HUES64 (cell line): ENCODE data around the gene GRK5.

Experiments
- H3K27ac ChIP-seq: 2 replicates; pipeline ENCODE4 v1.7.0; 2013; ENCODE audit warnings: low read depth, low read length, inconsistent platforms
- H3K27me3 ChIP-seq: 2 replicates; pipeline ENCODE4 v1.6.1; 2013; ENCODE audit warnings: mild to moderate bottlenecking, low read length; ENCODE audit not compliant: insufficient read depth
- H3K36me3 ChIP-seq: 2 replicates; pipeline ENCODE4 v1.6.1; 2013; ENCODE audit warnings: mild to moderate bottlenecking, low read length; ENCODE audit not compliant: insufficient read depth
- H3K4me1 ChIP-seq: 2 replicates; pipeline ENCODE4 v1.6.1; 2013; ENCODE audit warnings: mild to moderate bottlenecking, low read length, moderate library complexity; ENCODE audit not compliant: insufficient read depth
- H3K4me3 ChIP-seq: 2 replicates; pipeline ENCODE4 v1.5.1; 2013; ENCODE audit warnings: mild to moderate bottlenecking, low read length, moderate library complexity
- H3K9ac ChIP-seq: 2 replicates; pipeline ENCODE4 v1.6.1; 2013; ENCODE audit warnings: mild to moderate bottlenecking, low read depth, low read length
- H3K9me3 ChIP-seq: 2 replicates; pipeline ENCODE4 v1.6.1; 2013; ENCODE audit warnings: low read depth, low read length; ENCODE audit not compliant: insufficient read depth
- WGBS: fragments of 150-250, 120-280 bp; methylation state at CpG from one replicate; pipeline ENCODE4 v1.1.7; 2013; ENCODE audit warnings: missing lambda C conversion rate; 5-methylcytosine and 5-hydroxymethylcytosine counted together

The GRK5 gene

GRCh38 chr10:119320981-119321380, 113.6 kb downstream of the GRK5 start:
- Histone ChIP-seq H3K36me3 (no peaks in the 10 kb centered on the region), H3K4me1 (peaks cover 27% of the 10 kb centered on the region), H3K27ac (no peak overlapping the region), H3K4me3 (no peak overlapping the region), H3K27me3 (no peaks in the 10 kb centered on the region), H3K9ac (no peak overlapping the region), H3K9me3 (no peaks in the 10 kb centered on the region)
- whole genome bisulfite sequencing = 77% methylated on average over 6 of the region's 6 CpGs

- Histone ChIP-seq H3K9me3 (no peaks in the 10 kb centered on the region), H3K27ac (no peak overlapping the region), H3K4me1 (peaks cover 5% of the 10 kb centered on the region; the same call in 1 of the 2 replicates), H3K4me3 (no peak overlapping the region), H3K9ac (no peak overlapping the region), H3K27me3 (no peaks in the 10 kb centered on the region), H3K36me3 (no peaks in the 10 kb centered on the region)
- 86% methylated on average over 14 of the region's 16 CpGs for WGBS
Measured at GRCh38 chr10:119323085-119324016, 116.0 kb downstream of the GRK5 start.

- Histone ChIP-seq H3K9ac (no peak overlapping the region), H3K27me3 (no peaks in the 10 kb centered on the region), H3K9me3 (no peaks in the 10 kb centered on the region), H3K4me1 (no peaks in the 10 kb centered on the region; the same call in 1 of the 2 replicates), H3K4me3 (no peak overlapping the region), H3K36me3 (no peaks in the 10 kb centered on the region), H3K27ac (no peak overlapping the region)
- WGBS = 93% methylated on average over 3 of the region's 3 CpGs
Measured at GRCh38 chr10:119325131-119325530, 117.8 kb downstream of the GRK5 start.

GRCh38 chr10:119326167-119326566, 118.8 kb downstream of the GRK5 start:
- no peak overlapping the region for H3K9ac ChIP-seq
- no peak overlapping the region for H3K4me3 ChIP-seq
- H3K9me3 ChIP-seq = no peaks in the 10 kb centered on the region
- H3K36me3 ChIP-seq = no peaks in the 10 kb centered on the region
- no peaks in the 10 kb centered on the region for H3K4me1 ChIP-seq
- H3K27ac ChIP-seq = no peak overlapping the region
- no peaks in the 10 kb centered on the region for H3K27me3 ChIP-seq
- WGBS = 76% methylated on average over 10 of the region's 10 CpGs

GRCh38 chr10:119327096-119327745, 119.8 kb downstream of the GRK5 start:
- H3K4me3 ChIP-seq = no peak overlapping the region

GRCh38 chr10:119328223-119328622, 120.9 kb downstream of the GRK5 start:
- WGBS = 86% methylated on average over 2 of the region's 2 CpGs
- H3K9me3 ChIP-seq = no peaks in the 10 kb centered on the region
- H3K9ac ChIP-seq = no peak overlapping the region
- H3K4me3 ChIP-seq = no peak overlapping the region
- no peaks in the 10 kb centered on the region for H3K27me3 ChIP-seq
- H3K36me3 ChIP-seq = no peaks in the 10 kb centered on the region
- no peaks in the 10 kb centered on the region; the same call in 1 of the 2 replicates for H3K4me1 ChIP-seq
- no peak overlapping the region for H3K27ac ChIP-seq

More at GRCh38 chr10:119327096-119327745, 119.8 kb downstream of the GRK5 start:
- Histone ChIP-seq H3K9ac (no peak overlapping the region), H3K4me1 (no peaks in the 10 kb centered on the region), H3K9me3 (no peaks in the 10 kb centered on the region), H3K36me3 (no peaks in the 10 kb centered on the region), H3K27me3 (no peaks in the 10 kb centered on the region), H3K27ac (no peak overlapping the region)
- 92% methylated on average over 14 of the region's 14 CpGs for WGBS

GRCh38 chr10:119330342-119330741, 123.0 kb downstream of the GRK5 start:
- H3K4me3 ChIP-seq = no peak overlapping the region
- H3K4me1 ChIP-seq = no peaks in the 10 kb centered on the region; the same call in 1 of the 2 replicates
- no peaks in the 10 kb centered on the region for H3K9me3 ChIP-seq
- H3K27me3 ChIP-seq = no peaks in the 10 kb centered on the region
- no peaks in the 10 kb centered on the region for H3K36me3 ChIP-seq
- H3K27ac ChIP-seq = no peak overlapping the region
- no peak overlapping the region for H3K9ac ChIP-seq
- 96% methylated on average over 4 of the region's 5 CpGs for WGBS

- Histone ChIP-seq H3K4me3 (no peak overlapping the region), H3K27me3 (no peaks in the 10 kb centered on the region), H3K36me3 (no peaks in the 10 kb centered on the region), H3K4me1 (no peaks in the 10 kb centered on the region; the same call in 1 of the 2 replicates), H3K27ac (no peak overlapping the region), H3K9ac (no peak overlapping the region), H3K9me3 (no peaks in the 10 kb centered on the region)
- 92% methylated on average over 15 of the region's 15 CpGs for WGBS
Measured at GRCh38 chr10:119331061-119331460, 123.7 kb downstream of the GRK5 start.

- 84% methylated on average over 8 of the region's 8 CpGs for WGBS
Measured at GRCh38 chr10:119333146-119333792, 125.9 kb downstream of the GRK5 start.

GRCh38 chr10:119335671-119336353, 128.4 kb downstream of the GRK5 start:
- Histone ChIP-seq H3K9ac (no peak overlapping the region), H3K9me3 (no peaks in the 10 kb centered on the region), H3K27ac (no peak overlapping the region), H3K4me3 (no peak overlapping the region), H3K27me3 (no peaks in the 10 kb centered on the region), H3K36me3 (no peaks in the 10 kb centered on the region), H3K4me1 (no peaks in the 10 kb centered on the region; the same call in 1 of the 2 replicates)
- 89% methylated on average over 10 of the region's 10 CpGs for WGBS

More at GRCh38 chr10:119333146-119333792, 125.9 kb downstream of the GRK5 start:
- Histone ChIP-seq H3K9me3 (no peaks in the 10 kb centered on the region), H3K36me3 (no peaks in the 10 kb centered on the region), H3K27ac (no peak overlapping the region), H3K4me1 (no peaks in the 10 kb centered on the region; the same call in 1 of the 2 replicates), H3K4me3 (no peak overlapping the region), H3K9ac (no peak overlapping the region), H3K27me3 (no peaks in the 10 kb centered on the region)
